Measurements from ENCODE around the gene EDN2. TPM values are rescaled to one million over a fixed set of nuclear protein-coding genes. Genes with fewer than 3 reads are reported as not detected.

The EDN2 gene
- total RNA-seq, 5 donors from 2014 or later (not counting 1 experiment from before 2014, with no cell fraction given), result not detected

DNA sequence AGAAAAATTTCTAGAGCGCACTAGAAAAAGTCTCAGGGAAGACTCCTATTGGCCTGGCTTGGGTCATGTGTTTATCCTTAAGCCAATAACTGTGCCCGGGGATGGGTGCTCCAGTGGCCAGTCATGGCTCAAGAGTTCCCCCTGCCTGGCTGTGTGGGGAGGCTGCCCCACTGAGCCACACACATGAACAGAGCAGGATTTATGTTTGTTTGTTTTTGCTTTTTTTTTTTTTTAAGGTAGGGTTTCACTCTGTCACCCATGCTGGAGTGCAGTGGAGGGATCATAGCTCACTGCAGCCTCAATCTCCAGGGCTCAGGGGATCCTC, 21.8 kb downstream of the EDN2 start:
- WGBS (ENCODE audit: insufficient coverage), result no CpG with 5 or more reads among the region's 2 CpGs
- Mint-ChIP-seq H3K27me3 (peaks cover 0 to 6% of the 10 kb centered on the region in 2 donors), H3K36me3 (no peaks in the 10 kb centered on the region), H3K9me3 (no peaks in the 10 kb centered on the region), H3K4me3 (no peak overlapping the region), H3K4me1 (no peaks in the 10 kb centered on the region), H3K27ac (no peak overlapping the region)
- Histone ChIP-seq H3K27ac (ENCODE audit: low read length) (no peak overlapping the region), H3K4me1 (ENCODE audit: control insufficient read depth in 1 of 2, extremely low read depth in 1 of 2, insufficient read depth in 2 of 2, low read length in 2 of 2) (no peaks in the 10 kb centered on the region), H3K4me3 (ENCODE audit: control insufficient read depth in 1 of 2, extremely low read depth in 1 of 2, low read length in 1 of 2) (no peak overlapping the region), H3K27me3 (replicated peaks in 1 of 2; ENCODE audit: control insufficient read depth in 2 of 2, extremely low read depth in 1 of 2, insufficient read depth in 2 of 2, low read length in 1 of 2) (peaks cover 0 to 22% of the 10 kb centered on the region in 2 experiments), H3K36me3 (ENCODE audit: control insufficient read depth in 2 of 2, extremely low read depth in 1 of 2, insufficient read depth in 1 of 2, low read length in 1 of 2) (no peaks in the 10 kb centered on the region), H3K9me3 (no peaks in the 10 kb centered on the region)
- ChIA-PET POLR2A (interaction anchor here in 1 of 2 donors (0.7 kb wide), 1 partner anchor 13 kb away, joined by 9 read pairs; no protein-coding TSS in a partner anchor), CTCF (interaction anchor here in 1 of 2 donors (0.6 kb wide), 1 partner anchor 992 kb away, joined by 3 read pairs; no protein-coding TSS in a partner anchor)
- ATAC-seq (replicated peaks in 1 of 4) (no peak), DNase-seq (no peak)

DNA sequence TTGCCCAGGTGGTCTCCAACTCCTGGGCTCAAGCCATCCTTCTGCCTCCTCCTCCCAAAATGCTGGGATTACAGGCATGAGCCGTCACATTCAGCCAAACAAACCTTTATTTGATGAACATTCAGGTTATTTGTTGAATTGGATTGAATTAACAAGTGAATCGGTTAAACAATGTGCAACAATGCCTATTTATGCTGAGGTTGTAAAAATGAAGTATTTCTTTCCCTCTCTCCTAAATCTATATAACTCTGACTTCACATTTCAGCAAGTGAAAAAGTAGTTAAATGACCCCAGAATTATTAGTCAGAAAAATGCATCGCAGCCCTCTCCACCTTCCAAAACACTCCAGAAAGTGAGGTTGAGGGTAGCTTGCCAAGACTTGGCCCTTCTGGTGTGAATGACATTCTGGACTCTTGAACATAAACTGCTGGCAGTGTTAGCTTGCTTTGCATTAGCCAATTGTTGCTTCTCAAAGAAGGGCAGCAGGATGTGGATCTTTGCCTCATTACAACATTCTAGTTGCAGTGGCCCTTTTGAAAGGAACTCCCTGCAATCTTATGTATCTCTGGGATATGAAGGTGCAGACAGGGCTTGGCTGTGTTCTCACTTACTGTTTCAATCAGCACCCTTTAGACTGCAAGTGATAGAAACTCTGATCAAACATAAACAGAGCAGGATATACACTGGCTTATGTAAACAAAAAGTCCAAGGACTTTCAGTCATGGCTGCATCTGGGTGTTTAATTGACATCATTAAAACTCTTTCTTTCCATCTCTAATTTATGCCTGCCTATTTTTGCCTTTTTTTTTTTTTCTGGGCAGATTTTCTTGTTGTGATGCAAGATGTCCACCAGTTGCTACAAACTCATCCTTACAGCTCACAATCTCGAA, 22.4 kb downstream of the EDN2 start:
- no peaks in the 10 kb centered on the region for H3K36me3 Mint-ChIP-seq
- Histone ChIP-seq H3K27ac (ENCODE audit: low read length) (no peak overlapping the region), H3K9me3 (no peaks in the 10 kb centered on the region), H3K4me1 (ENCODE audit: control insufficient read depth in 1 of 2, extremely low read depth in 1 of 2, insufficient read depth in 2 of 2, low read length in 2 of 2) (no peaks in the 10 kb centered on the region), H3K27me3 (replicated peaks in 1 of 2; ENCODE audit: control insufficient read depth in 2 of 2, extremely low read depth in 1 of 2, insufficient read depth in 2 of 2, low read length in 1 of 2) (peaks cover 0 to 21% of the 10 kb centered on the region in 2 experiments), H3K4me3 (ENCODE audit: control insufficient read depth in 1 of 2, extremely low read depth in 1 of 2, low read length in 1 of 2) (no peak overlapping the region), H3K36me3 (ENCODE audit: control insufficient read depth in 2 of 2, extremely low read depth in 1 of 2, insufficient read depth in 1 of 2, low read length in 1 of 2) (no peaks in the 10 kb centered on the region)
- ATAC-seq (replicated peaks in 1 of 4) (no peak), DNase-seq (no peak)
- no peak overlapping the region for H3K27ac Mint-ChIP-seq
- H3K4me3 Mint-ChIP-seq, result no peak overlapping the region
- POLR2A ChIA-PET, result interaction anchor here in 1 of 2 donors (0.7 kb wide), 1 partner anchor 14 kb away, joined by 9 read pairs; no protein-coding TSS in a partner anchor
- WGBS (ENCODE audit: insufficient coverage), result no CpG with 5 or more reads among the region's 4 CpGs
- H3K9me3 Mint-ChIP-seq, result no peaks in the 10 kb centered on the region
- CTCF ChIA-PET, result no interaction called here
- peaks cover 0 to 6% of the 10 kb centered on the region in 2 donors for H3K27me3 Mint-ChIP-seq
- H3K4me1 Mint-ChIP-seq, result no peaks in the 10 kb centered on the region

DNA sequence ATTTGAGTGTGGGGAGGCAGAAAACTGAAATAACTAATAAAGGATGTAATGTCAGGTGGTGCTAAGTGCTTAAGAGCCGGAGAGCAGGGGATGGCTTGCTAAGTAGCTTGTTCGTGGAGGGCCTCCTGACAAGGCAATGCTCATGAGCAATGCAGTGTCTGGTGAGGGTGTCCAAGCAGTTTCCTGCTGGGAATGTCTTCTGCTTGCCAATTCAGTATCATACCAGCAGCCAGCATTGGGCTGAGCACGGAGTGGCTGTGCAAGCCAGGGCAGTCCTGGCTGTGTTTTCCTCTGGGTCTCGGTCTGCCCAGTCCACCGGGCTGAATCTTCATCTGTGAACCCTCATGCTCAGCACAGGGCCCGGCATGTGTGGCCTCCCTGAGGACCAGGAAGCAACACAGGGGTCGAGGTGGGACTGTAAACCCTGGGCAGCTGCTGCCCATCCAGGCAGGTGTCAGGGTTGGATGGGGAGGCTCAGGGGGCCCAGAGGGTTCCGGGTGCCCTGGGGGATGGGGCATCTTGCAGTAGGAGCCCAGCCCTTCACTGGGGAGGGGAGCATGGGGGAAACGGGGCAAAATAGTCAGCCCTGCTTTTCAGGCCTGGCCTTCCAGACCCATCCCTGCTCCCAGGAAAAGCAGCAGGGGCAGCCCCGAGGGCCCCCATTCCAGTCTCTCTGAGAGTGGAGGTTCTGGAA, 27.5 kb downstream of the EDN2 start:
- Mint-ChIP-seq H3K27me3 (peaks cover 0 to 8% of the 10 kb centered on the region in 2 donors), H3K9me3 (no peaks in the 10 kb centered on the region), H3K27ac (no peak overlapping the region), H3K4me1 (no peaks in the 10 kb centered on the region), H3K4me3 (no peak overlapping the region), H3K36me3 (no peaks in the 10 kb centered on the region)
- H3K36me3 ChIP-seq (ENCODE audit: control insufficient read depth in 2 of 2, extremely low read depth in 1 of 2, insufficient read depth in 1 of 2, low read length in 1 of 2), result no peaks in the 10 kb centered on the region
- CTCF ChIA-PET, result no interaction called here
- no peaks in the 10 kb centered on the region for H3K4me1 ChIP-seq (ENCODE audit: control insufficient read depth in 1 of 2, extremely low read depth in 1 of 2, insufficient read depth in 2 of 2, low read length in 2 of 2)
- no peak overlapping the region for H3K4me3 ChIP-seq (ENCODE audit: control insufficient read depth in 1 of 2, extremely low read depth in 1 of 2, low read length in 1 of 2)
- no peak overlapping the region for H3K27ac ChIP-seq (ENCODE audit: low read length)
- DNase-seq (no peak), ATAC-seq (replicated peaks in 1 of 4) (no peak)
- POLR2A ChIA-PET, result no interaction called here
- no peaks in the 10 kb centered on the region for H3K9me3 ChIP-seq
- WGBS (ENCODE audit: insufficient coverage), result 75% methylated on average over 8 of the region's 10 CpGs
- H3K27me3 ChIP-seq (replicated peaks in 1 of 2; ENCODE audit: control insufficient read depth in 2 of 2, extremely low read depth in 1 of 2, insufficient read depth in 2 of 2, low read length in 1 of 2), result peaks cover 0 to 16% of the 10 kb centered on the region in 2 experiments

DNA sequence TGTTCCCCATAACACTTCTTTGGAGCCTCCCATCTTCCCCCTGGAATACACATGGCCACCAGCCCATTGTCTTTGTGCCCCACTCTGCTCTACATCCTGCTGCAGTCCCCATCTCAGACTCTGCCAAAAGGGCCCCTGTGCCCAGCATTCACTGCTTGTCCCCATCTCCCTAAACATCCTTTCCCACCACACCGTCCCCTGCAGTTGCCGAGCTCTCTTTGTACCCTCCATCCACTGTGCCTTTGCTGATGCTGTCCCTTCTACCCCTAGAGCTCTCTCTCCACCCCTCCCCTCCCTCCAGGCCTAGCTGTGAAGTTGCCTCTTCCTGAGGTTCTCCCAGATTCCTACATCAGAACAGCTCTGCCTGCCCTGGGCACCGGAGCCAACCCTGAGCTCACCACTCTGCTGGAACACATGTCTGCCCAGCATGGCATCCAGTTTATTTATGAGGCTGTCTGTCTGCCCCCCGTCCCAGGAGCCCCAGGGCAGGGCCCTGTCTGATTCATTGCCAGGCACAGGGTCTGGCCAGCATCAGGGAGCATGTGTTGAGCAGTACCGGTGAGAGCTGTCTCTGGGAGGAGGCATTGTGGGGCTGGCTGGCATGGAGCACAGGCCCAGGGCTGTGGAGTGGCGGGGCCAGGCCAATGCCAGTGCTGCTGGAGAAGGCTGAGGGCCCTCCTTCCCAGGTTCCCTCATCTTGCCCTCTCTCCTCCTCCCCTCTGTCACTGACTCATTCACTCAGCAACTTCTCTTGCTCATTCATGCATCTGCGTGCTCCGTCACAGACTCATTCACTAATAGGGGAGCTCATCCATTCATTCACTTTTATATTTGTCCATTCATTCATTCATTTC, 28.8 kb downstream of the EDN2 start:
- WGBS (ENCODE audit: insufficient coverage), result 80% methylated on average over 7 of the region's 8 CpGs
- POLR2A ChIA-PET, result no interaction called here

DNA sequence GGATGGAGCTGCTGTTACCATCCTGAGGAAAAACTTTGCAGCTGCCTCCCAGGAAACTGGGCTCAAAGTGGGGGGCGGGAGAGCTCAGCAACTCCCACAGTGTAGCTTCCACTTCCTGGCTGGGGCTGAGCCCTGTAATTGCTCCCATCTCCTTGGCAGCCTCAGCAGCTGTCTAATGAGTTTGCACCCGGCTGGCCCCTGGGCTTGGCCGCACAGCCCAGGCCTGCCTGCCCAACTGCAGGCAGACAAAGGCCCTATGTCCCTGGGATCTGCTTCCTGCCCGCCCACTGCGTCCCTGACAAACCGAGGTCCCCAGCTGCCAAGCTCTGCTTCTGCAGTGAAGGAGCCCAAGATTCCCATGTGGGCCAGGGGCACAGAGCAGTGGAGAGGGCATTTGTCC, 30.1 kb downstream of the EDN2 start:
- Histone ChIP-seq H3K36me3 (ENCODE audit: control insufficient read depth in 2 of 2, extremely low read depth in 1 of 2, insufficient read depth in 1 of 2, low read length in 1 of 2) (no peaks in the 10 kb centered on the region), H3K4me1 (ENCODE audit: control insufficient read depth in 1 of 2, extremely low read depth in 1 of 2, insufficient read depth in 2 of 2, low read length in 2 of 2) (no peaks in the 10 kb centered on the region), H3K4me3 (ENCODE audit: control insufficient read depth in 1 of 2, extremely low read depth in 1 of 2, low read length in 1 of 2) (no peak overlapping the region), H3K27ac (ENCODE audit: low read length) (no peak overlapping the region), H3K9me3 (no peaks in the 10 kb centered on the region), H3K27me3 (replicated peaks in 1 of 2; ENCODE audit: control insufficient read depth in 2 of 2, extremely low read depth in 1 of 2, insufficient read depth in 2 of 2, low read length in 1 of 2) (peaks cover 0 to 12% of the 10 kb centered on the region in 2 experiments)
- H3K27me3 Mint-ChIP-seq, result peaks cover 0 to 8% of the 10 kb centered on the region in 2 donors
- POLR2A ChIA-PET, result no interaction called here
- H3K4me3 Mint-ChIP-seq, result no peak overlapping the region
- no peaks in the 10 kb centered on the region for H3K4me1 Mint-ChIP-seq
- no peaks in the 10 kb centered on the region for H3K9me3 Mint-ChIP-seq
- ATAC-seq (replicated peaks in 1 of 4) (no peak), DNase-seq (no peak)
- no peaks in the 10 kb centered on the region for H3K36me3 Mint-ChIP-seq
- 86% methylated on average over 6 of the region's 6 CpGs for WGBS (ENCODE audit: insufficient coverage)
- no peak overlapping the region for H3K27ac Mint-ChIP-seq
- CTCF ChIA-PET, result no interaction called here

More for the DNA sequence above, 28.8 kb downstream of the EDN2 start:
- CTCF ChIA-PET, result no interaction called here
- Mint-ChIP-seq H3K36me3 (no peaks in the 10 kb centered on the region), H3K4me1 (no peaks in the 10 kb centered on the region), H3K4me3 (no peak overlapping the region), H3K9me3 (no peaks in the 10 kb centered on the region), H3K27ac (no peak overlapping the region), H3K27me3 (peaks cover 0 to 8% of the 10 kb centered on the region in 2 donors)
- ATAC-seq (replicated peaks in 1 of 4) (no peak), DNase-seq (no peak)
- H3K36me3 ChIP-seq (ENCODE audit: control insufficient read depth in 2 of 2, extremely low read depth in 1 of 2, insufficient read depth in 1 of 2, low read length in 1 of 2), result no peaks in the 10 kb centered on the region
- H3K4me1 ChIP-seq (ENCODE audit: control insufficient read depth in 1 of 2, extremely low read depth in 1 of 2, insufficient read depth in 2 of 2, low read length in 2 of 2), result no peaks in the 10 kb centered on the region
- peaks cover 0 to 16% of the 10 kb centered on the region in 2 experiments for H3K27me3 ChIP-seq (replicated peaks in 1 of 2; ENCODE audit: control insufficient read depth in 2 of 2, extremely low read depth in 1 of 2, insufficient read depth in 2 of 2, low read length in 1 of 2)
- H3K27ac ChIP-seq (ENCODE audit: low read length), result no peak overlapping the region
- no peaks in the 10 kb centered on the region for H3K9me3 ChIP-seq
- H3K4me3 ChIP-seq (ENCODE audit: control insufficient read depth in 1 of 2, extremely low read depth in 1 of 2, low read length in 1 of 2), result no peak overlapping the region

DNA sequence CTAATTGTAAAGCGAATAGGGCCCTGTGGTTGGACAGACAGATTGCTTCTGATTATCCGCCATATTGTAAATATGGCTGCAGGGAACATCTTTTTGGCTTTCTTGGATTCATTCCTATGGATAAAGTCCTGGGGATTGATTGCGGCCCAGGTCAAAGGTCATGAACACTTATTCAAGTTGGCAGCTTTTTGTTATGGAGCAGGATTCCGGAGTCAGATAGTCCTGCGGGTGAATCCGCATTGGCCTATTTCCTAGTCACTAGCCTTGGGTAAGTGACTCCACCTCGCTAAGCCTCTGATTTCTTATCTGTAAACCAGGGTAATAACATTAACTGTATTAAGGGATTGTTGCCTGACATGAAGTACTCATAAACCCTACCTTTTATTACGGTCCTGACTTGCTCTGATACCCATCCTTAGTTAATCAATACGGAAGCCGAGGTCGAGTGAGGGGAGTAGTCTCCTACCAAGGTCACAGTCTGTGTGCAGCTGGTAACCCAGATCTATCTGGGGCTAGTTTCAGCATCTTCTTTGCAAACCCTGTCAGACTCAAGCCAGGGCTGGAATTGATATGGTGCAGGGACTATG, 31.7 kb downstream of the EDN2 start:
- peaks cover 3% of the 10 kb centered on the region in 2 donors for H3K27me3 Mint-ChIP-seq
- no peak overlapping the region for H3K27ac Mint-ChIP-seq
- no peaks in the 10 kb centered on the region for H3K36me3 ChIP-seq (ENCODE audit: control insufficient read depth in 2 of 2, extremely low read depth in 1 of 2, insufficient read depth in 1 of 2, low read length in 1 of 2)
- H3K27ac ChIP-seq (ENCODE audit: low read length), result no peak overlapping the region
- H3K36me3 Mint-ChIP-seq, result no peaks in the 10 kb centered on the region
- H3K27me3 ChIP-seq (replicated peaks in 1 of 2; ENCODE audit: control insufficient read depth in 2 of 2, extremely low read depth in 1 of 2, insufficient read depth in 2 of 2, low read length in 1 of 2), result peaks cover 0 to 23% of the 10 kb centered on the region in 2 experiments
- POLR2A ChIA-PET, result no interaction called here
- H3K4me3 Mint-ChIP-seq, result no peak overlapping the region
- CTCF ChIA-PET, result interaction anchor here in 1 of 2 donors (0.5 kb wide), 1 partner anchor 1085 kb away, joined by 5 read pairs; no protein-coding TSS in a partner anchor
- 93% methylated on average over 6 of the region's 11 CpGs for WGBS (ENCODE audit: insufficient coverage)
- no peaks in the 10 kb centered on the region for H3K9me3 ChIP-seq
- H3K4me3 ChIP-seq (ENCODE audit: control insufficient read depth in 1 of 2, extremely low read depth in 1 of 2, low read length in 1 of 2), result no peak overlapping the region
- no peaks in the 10 kb centered on the region for H3K9me3 Mint-ChIP-seq
- no peaks in the 10 kb centered on the region for H3K4me1 ChIP-seq (ENCODE audit: control insufficient read depth in 1 of 2, extremely low read depth in 1 of 2, insufficient read depth in 2 of 2, low read length in 2 of 2)
- DNase-seq (no peak), ATAC-seq (replicated peaks in 1 of 4) (no peak)
- H3K4me1 Mint-ChIP-seq, result no peaks in the 10 kb centered on the region
